Activated CD8-positive, alpha-beta memory T cell treated with anti-CD3 and anti-CD28 coated beads for 48 hours (primary cell): ENCODE results near the gene TMEM108.

Experiments used
- DNase-seq, 3 experiments: peaks; one replicate each; pipeline ENCODE4 v3.0.0-alpha.2; 2020; ENCODE audit warnings: low read depth in 2 of 3, low spot score in 2 of 3

TMEM108 gene

DNA sequence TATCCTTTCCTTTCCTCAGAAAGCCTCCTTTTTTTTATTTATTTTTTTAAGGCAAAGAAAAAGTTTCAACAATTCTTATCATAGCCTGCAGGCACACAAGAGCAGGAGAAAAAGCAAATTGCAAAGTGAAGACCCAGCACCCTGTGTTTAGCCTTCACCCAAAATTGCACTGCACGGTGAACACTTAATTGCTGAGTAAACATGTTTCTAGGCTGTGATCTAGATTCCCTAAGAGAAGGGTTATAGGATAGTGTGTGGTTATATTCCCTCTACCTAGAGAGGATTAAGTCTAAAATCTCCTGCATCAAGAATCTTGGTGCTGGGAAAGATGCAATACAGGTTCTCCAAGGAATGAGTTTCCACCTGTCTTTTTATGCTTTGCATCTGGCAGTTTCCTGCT is 291.4 kb downstream of the TMEM108 start:
- no peak for DNase-seq

DNA sequence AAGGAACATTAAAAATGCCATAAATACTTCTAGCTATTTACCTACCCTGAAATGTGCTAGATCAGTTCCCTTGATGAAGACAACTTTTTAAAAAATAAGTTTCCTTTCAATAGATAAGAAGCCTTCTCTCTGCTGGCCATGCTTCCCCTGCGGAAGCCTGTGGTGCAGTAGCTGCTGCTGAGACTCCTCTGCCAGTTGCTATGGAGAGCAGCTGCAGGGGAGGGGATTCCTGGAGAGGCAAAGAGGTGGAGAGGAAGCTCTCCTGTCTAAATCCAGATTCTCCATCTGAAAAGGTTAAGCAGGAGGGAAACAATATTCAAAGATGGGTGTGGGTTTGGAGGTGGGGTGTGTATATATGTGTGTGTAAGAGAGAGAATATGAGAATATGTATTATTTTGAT is 291.9 kb downstream of the TMEM108 start:
- no peak for DNase-seq

DNA sequence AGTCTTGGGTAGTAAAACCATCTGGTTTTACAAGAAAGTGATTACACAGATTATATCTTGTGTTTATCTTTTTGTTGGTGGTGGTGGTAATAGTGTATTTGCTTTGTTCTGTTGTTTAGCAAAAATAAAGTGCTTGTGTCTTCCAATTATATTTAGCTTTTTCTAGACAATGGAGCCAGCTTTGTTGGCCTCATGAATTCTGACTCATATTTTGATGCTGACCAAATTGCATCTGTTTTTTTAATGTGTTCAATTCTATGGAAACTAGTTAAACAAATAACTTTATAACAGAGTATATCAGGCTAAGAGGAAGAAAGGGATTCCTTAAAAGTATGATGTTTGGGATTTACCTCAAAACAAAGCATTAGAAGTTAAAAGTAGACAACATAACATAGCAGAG is 292.3 kb downstream of the TMEM108 start:
- no peak for DNase-seq

DNA sequence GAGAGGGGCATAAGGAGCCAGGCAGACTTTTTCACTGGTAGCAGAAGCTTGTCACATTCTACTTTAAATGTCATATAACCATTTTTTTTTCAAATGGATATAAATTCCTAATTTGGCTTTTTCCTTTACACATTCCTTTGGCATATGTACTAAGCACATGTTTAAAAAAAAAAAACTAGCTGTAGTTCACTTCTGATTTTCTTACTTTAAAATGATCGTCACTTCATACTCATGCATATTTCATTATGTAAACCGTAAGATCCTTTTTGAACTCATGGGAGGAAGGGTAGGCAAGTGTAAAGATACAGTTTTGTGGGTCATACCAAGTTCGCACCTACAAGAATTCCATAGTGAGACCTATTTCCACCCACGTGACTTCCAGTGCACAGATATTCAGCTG is 316.5 kb downstream of the TMEM108 start:
- no peak for DNase-seq

DNA sequence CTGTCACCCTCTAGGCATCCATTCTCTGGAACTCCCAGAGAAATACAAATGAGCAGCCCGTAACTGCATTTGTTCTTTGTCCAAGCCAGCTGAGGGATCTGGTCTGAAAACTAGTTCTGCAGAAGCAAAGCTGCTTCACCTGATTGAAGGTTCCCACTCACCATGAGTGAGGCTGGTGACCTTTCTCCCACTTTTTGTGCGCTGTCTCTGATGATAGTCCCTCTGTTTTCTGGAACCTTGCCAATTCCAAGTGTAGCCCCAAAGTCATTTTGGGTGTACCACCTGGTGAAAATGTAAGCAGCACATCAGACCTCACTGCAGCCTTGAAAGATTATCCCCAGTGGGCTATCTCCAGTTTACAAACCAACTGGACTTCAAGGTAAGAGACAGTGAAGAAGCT is 322.3 kb downstream of the TMEM108 start:
- DNase-seq = no peak

DNA sequence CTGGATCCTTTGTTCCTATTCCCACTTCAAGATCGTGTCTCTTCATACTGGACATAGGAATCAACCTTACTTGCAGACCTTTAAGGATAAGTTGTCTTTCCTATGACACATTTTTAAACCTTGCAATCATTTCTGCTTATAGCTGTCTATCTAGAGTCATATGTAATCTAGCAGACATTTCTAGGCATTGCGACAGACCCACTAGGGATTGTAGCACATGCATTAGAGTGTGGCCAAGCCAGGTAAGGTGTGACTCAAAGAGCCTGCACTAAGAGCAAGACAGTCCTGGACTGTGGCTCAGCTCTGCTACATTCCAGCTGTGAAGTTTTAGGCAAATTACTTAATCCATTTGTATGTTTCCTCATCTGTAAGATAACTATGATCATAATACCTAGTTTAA is 322.8 kb downstream of the TMEM108 start:
- DNase-seq = no peak

DNA sequence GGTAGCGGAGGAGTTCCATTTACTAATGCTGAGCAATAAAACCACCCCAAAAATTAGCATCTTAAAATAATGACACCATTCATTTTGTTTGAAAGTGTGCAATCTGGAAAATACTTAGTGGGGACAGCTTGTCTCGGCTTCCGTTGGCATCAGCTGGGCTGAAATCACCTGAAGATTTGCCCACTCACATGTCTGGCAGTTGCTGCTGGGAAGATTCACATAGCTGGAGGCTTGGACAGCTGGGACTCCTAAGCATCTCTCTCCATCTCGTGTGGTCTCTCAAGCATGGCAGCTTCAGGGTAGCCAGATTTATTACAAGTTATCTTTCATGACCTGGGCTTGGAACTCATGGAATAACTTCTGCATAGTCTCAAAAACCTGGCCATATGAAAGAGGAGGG is 323.2 kb downstream of the TMEM108 start:
- DNase-seq = no peak

DNA sequence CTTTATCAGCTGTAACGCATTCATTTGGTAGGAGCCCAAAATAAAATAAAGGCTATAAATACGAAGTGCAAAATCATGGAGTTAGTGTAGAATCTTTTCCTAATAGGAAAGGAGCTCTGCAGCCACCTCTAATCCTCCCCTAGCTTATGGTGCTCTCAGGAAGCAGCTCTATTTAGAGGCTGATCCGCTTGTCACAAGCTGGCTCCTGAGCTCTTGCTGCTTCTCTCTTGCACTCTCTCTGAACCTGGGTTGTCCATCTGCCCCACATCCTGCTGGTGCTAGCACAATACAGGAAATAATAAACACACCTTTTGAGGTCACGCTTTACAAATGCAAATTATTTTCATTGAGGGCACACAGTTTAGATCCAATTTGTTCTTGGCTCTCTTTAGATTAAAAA is 324.3 kb downstream of the TMEM108 start:
- no peak for DNase-seq

DNA sequence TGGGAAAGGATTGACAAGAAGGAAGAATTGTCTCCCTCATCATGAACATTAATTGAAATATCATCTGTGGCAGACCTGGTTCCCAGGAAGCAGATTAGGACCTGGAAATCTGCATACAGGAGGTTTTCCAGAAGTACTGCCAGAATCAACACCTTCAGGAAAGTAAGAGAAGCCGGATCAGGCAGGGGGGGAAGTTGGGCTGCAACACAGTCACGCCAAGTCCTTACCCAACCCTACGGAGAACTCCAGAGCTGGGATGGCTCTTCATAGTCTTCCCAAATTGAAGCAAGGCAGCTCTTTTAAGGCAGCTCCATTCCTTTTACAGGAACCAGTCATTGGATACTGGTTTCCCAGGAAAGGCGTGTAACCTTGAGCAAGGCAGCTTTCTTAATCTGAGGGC is 326.5 kb downstream of the TMEM108 start:
- no peak for DNase-seq

DNA sequence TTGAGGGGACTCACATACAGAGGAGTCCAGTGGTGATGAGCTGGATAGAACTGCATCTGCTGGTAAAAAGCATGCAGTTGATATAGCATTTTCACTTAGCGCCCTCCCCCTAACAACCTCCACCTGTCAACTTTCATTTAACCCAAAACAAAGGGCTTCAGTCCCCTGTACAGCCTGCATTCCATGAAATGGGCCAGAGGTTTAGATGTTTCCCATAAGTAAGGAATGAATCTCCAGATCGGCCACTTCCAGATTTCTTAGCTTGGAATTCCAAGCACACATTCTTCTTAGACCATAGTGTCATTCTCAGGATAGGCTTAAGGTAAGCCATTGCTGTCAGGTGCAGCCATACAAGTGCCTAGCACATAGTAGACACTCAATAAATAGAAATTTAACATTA is 328.7 kb downstream of the TMEM108 start:
- DNase-seq = no peak

DNA sequence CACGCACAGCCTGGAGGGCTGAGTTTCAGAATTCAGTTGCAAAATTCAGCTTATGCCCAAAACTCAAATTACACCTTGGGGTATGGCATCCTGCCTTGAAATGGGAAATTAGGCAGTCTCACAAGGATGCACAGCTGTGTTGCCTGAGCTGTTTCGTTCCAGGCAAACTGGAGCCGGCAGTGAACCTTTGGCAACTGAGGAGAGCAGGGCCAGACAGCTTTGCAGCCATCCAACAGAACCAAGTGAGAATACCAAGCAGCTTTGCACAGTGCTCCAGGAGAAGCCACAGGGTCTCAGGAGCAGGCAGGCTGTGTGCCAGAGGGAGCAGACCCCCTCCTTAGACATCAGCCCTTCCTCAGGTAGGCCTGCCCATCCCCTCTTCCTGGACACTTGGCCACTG is 329.2 kb downstream of the TMEM108 start:
- DNase-seq = no peak

DNA sequence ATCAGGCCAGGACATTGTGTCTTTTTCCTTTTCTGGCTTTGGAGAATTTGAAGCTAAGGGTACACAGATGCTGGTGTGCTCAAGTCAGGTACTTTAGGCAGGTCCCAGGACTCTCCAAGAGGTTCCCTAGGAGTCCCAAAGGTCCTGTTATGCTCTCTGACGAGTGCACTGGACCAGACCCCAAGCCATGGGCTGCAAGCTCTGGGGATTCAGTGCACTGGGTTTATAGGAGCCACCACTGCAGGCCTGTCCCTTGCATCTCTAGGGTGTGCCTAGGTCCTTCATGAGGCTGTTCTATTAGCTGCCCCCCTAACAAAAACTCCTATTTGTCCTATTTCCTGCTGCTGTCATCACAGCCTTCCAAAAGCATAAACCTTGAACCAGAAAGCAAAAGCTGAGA is 329.8 kb downstream of the TMEM108 start:
- DNase-seq = no peak

DNA sequence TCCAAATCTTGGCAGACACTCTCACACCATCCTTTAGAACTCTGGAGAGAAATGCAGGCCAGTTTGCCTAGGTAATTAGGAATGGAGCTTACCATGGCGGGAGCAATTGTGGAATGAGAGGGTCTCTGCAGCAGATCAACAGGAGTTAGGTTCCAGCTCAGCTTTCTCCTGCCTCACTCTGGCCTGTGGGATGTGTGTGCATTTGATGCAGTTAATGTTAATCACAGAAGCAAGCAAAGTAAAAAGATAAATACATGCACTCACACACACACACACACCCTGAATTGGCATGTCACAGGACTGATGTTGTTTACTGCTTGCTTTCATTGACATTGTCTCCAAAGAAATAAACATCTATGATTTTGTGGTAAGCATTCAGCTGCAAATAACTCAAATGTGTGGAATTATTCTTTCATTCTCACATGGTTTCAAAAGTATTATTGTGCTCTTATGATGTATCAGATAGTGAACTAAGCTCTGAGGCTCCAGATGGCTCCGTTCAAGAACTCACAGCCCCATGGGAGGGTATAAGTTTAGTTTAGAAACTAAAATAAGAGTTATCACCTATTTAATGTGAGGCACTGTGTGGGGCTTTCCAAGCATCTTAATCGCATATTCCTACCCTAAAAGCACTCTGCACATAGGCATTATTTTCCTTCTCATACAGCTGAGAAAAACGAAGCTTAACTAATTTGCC is 330.3 kb downstream of the TMEM108 start:
- DNase-seq = no peak

DNA sequence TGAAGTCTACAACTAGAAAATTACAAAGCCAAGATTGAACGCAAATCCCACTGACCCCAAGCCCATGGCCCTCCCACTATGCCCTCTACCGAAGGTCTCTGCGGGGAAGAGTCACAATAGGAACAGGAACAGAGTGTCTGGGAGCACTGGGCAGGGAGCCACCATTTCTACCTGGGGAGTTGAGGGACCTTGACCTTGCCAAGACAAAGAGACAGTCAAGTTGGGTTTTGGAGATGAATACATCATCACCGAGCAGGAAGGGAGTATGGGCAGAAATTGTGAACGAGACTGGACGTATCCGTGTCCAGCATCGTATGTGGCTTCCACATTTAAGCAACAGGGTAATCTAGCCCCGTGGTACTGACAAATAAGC is 330.9 kb downstream of the TMEM108 start:
- DNase-seq = no peak

DNA sequence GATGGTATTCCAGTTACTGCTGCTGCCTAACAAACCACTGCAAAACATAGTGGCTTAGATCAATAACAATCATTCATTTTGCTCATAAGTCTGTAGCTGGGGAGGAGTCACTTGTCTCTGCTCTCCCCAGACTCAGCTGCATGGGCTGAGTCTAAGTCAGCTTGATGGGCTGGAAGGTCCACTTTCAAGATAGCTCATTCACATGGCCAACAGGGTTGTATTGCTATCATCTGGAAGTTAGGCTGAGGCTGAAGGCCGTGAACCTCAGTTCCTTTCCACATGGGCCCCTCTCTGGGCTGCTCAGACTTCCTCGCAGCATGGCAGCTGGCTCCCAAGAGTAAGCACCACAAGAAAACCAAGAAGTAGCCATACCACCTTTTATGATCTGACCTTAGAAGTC is 333.0 kb downstream of the TMEM108 start:
- DNase-seq = no peak

DNA sequence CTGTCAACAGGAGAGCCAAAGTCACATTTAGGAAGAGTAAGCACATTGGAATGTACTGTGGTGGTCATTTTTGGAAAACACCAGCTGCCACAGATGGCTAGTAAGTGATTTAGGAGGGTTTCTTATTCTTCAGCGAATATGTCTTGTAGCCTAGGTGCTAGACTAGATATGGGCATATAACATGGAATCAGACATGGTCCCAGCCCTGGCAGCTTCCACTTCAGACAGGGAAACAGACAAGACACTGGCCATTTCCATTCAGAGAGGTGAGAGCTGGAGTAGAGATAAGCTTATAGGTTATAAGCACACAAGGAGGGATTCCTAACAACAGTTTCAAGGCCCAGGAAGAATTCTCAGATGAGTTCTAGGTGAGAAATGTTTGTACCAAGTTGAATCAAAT is 333.5 kb downstream of the TMEM108 start:
- DNase-seq = no peak

DNA sequence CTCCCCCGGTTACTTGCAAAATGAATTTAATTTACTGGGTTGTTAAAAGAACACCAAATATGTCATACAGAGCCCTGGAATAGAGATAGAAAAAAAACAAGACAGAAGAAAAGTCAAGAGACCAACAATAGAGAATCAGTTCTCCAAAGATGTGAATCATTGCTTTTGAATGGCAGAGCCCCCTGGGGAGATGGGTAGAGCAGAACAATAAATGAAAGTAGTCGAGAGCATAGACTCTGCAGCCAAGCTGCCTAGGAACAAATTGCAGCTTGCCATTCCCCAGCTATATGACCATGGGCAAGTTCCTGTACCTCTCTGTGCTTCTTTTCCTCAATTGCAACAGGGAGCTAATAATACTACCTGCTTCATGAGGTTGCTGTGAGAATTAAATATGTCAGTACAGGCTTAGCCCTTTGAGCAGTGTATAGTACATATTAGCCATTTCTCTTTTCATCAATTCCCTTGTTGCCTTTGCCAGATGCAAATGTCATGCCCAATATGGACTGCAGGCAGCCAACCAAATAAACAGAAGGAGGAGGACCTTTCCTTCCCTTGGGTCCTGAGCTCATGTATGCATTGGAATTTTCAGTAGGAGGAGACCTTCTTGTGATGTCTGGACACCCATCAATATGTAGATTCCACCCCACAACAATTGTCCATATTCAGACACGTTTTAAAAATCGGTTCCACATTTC is 336.7 kb downstream of the TMEM108 start:
- no peak for DNase-seq

DNA sequence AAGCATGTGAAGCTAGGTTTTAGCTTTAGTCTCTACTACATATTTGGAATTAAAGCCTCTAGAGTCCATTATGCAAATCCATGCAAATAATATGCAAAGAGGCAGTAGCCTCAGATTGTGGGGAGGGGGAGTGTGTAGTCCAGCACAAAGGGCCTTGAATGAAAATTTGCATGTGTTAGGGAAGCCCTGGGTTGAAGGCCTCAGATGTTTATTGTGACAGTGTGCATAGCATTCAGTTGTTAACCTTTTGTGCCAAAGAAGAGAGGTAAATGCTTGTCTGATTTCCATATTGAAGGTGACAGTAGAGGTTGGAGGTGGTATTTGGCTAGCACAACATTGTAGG is 337.2 kb downstream of the TMEM108 start:
- no peak for DNase-seq

DNA sequence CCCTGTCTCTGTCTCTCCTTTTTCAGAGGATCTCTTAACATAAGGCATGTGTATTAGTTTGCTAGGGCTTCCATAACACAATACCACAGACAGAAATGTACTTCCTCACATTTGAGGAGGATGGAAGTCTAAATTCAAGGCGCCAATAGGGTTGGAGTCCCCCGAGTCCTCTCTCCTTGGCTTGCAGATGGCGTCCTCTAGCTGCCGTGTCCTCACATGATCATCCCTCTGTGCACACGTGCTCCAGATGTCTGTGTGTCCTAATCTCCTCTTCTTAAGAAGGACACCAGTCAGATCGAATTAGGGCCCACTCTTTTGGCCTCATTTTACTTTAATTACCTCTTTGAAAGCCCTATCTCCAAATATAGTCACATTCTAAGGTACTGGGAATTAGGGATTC is 338.6 kb downstream of the TMEM108 start:
- DNase-seq = no peak

DNA sequence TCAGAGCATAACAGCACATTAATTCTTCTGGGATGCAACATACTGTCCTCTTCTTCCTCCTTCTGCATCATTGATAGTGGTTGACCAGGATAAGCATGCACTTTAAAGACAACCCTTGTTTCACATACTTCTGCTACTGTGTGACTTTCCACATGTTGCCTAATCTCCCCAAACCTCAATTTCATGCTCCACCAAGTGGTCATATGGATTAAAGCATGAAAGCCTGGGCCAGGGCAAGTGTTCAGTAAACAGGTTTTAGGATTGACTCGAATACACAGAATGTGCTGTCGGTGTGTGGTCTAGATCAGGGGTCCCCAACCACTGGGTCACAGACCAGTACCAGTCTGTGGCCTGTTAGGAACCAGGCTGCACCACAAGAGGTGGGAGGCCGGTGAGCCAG is 339.2 kb downstream of the TMEM108 start:
- no peak for DNase-seq

DNA sequence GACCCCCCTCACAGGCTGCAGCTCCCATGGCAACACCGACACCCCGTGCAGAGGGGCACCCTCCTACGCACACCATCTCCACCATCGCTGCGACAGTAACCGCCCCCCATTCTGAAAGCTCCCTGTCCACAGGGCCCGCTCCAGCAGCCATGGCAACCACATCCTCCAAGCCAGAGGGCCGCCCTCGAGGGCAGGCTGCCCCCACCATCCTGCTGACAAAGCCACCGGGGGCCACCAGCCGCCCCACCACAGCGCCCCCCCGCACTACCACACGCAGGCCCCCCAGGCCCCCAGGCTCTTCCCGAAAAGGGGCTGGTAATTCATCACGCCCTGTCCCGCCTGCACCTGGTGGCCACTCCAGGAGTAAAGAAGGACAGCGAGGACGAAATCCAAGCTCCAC is 341.7 kb downstream of the TMEM108 start:
- no peak for DNase-seq

DNA sequence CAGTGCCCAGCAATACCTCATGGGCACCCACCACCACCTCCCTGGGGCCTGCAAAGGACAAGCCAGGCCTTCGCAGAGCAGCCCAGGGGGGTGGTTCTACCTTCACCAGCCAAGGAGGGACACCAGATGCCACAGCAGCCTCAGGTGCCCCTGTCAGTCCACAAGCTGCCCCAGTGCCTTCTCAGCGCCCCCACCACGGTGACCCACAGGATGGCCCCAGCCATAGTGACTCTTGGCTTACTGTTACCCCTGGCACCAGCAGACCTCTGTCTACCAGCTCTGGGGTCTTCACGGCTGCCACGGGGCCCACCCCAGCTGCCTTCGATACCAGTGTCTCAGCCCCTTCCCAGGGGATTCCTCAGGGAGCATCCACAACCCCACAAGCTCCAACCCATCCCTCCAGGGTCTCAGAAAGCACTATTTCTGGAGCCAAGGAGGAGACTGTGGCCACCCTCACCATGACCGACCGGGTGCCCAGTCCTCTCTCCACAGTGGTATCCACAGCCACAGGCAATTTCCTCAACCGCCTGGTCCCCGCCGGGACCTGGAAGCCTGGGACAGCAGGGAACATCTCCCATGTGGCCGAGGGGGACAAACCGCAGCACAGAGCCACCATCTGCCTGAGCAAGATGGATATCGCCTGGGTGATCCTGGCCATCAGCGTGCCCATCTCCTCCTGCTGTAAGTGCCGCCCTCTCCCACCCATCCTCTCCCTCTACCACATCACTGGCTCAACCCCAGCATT is 342.5 kb downstream of the TMEM108 start:
- no peak for DNase-seq
